HG03097 (cell line): Measurements from ENCODE around the gene PTPRG.

ENCODE experiments used
- ATAC-seq: cut with Tn5 transposase; IDR thresholded peaks from one replicate; pipeline ENCODE4 v1.9.1; 2021; ENCODE audit not compliant: unreplicated experiment, low FRiP score

PTPRG gene

DNA sequence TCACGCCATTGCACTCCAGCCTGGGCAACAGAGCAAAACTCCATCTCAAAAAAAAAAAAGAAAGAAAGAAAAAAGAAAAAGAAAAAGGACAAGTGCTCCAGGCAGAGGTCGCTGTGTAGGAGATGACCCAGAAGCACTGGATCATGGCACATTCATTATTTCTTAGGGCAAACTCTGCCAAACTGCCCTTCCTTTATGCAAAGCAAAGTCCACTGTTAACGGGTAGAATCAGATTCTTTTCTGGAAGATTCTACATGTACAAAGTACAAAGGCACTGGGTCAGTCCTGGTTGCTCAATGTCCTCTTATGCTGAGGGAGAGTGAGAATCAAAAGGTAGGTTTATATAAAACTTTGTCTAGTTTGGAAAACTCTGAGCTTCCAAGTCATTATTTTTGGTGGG lies 667.1 kb downstream of the PTPRG start:
- no peak for ATAC-seq

DNA sequence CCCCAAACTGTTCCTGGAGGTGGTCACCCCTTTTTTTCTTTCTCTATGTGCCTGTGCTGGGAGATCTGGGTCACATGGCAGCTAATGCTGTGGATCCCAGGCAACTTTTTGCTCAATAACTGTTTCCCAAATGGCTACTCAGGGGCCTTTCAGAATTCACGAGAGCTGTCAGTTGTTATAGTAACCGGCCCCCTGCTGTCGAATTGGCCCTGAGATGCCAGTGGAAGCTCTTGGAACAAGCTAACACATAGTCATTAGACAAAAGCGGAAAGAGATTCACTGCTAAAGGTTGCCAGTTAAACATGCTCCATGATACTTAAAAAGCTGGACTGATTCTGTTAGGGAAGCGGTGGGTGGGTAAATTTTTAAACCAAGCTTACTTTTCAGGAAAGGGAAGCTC lies 667.8 kb downstream of the PTPRG start:
- no peak for ATAC-seq

DNA sequence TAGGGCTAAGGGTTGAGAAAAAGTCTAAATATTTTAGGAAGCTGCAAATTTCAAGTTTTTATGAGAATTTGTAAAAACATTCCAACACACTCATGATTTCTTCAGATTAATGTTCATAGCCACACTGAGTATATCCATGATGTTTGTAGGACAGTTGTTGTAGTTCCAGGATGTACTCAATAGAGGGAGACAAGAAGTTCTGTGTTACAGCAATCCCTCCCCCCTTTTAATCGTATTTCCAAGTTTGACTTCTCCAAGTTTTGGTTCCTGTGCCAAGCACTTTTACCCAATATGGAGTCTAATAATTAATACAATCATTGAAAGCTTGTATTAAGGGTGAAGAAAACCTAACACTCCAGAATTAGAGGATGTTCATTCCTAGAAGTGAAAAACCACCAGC lies 668.5 kb downstream of the PTPRG start:
- ATAC-seq: no peak

DNA sequence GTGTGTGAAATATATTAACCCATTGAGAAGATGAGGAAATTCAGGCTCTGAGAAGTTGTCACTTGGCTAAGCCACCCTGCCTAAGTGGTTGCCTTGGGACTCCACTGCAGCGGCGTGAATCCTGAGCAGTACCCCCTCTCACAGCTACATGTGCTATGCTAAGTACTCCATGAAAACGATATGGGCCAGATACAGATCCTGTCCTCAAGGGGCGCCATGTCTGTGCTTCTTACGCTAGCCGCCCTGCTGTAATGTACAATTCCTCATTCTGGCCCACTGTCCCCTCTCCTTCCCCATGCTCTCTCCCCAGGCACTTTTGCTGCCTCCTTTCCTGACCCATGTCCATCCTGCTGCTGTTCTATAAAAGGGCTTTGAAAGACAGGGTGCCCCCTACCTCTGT lies 671.7 kb downstream of the PTPRG start:
- no peak for ATAC-seq

DNA sequence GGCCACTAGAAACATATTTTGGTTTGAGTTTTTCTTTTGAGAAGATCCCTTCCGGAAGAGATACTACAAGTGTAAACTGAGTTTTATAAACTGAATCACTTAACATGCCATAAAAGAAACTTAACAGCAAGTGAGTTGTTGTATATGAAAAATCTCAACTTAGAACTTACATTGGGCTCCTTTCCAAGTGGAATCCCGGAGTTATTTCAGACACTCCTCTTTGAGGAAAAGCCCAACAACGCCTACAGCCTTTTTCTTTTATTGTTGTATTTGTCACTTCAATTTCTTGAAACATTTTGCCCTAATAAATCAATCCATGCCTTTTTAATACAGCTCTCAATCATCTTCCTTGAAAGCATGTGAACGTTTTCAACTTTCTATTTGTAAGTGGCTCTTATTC lies 674.6 kb downstream of the PTPRG start:
- ATAC-seq: no peak

DNA sequence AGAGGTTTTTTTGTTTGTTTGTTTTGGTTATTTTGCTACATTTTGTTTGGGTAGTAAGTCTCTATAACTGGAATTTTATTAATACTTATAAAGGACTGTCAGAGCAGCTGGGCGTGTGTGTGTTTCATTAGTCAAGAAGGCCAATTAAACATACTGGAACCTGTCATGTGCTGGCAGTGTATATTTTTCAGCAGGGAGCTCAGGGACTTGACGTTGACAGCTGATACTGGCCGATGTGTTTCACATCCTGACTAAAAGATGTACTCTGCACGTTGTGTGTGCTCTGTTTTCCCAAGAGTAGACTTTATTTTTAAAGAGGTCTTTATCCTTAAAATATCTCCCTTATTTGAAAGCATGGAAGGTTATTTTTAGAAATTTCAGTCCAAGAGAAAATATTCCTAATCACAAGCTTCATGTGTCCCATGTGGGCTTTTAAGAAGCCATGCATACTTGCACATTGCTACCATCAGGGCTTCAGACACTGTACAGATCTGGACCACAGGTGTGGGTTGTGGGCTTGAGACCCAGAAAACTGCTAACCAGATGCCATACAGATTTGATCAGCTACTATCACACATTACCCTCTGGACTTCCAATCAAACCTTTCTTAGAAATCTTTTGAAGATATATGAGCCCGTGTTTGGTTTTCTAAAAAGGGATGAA lies 676.0 kb downstream of the PTPRG start:
- ATAC-seq: no peak

DNA sequence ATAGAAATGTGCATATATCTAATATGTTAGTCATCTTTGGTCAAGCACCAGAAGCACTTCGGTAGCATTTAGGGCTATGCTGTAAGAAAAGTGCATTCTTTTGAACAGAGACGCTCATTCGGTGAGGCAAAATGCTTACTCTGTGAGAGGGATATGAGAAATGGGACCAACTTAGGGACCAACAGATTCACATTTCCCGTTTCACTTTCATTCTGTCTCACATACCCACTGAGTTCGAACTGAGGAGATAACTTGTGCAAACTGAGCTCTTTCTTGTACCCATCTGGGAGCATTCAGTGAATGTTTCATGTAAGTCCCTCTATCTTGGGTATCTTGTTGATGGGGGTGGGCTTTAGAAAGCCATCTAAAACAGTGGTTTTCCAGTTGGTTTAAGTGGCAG lies 676.6 kb downstream of the PTPRG start:
- no peak for ATAC-seq

DNA sequence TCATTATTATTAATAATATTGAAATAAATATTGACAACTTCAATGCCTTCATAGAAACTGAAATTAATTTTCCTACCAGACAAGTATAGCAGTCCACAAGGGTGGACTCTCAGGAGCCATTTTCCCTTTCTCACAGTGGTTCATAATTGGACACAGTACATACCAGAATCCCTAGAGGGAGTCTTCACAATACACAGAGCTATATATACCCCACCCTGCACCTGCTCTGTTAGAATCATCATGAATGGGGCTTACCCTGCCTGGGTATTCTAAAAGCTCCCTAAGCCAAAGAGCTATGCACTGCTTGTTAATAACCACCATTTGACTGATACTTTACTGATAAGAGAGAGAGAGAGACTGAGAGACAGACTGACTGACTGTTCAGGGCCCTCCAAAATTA lies 677.1 kb downstream of the PTPRG start:
- ATAC-seq: no peak

DNA sequence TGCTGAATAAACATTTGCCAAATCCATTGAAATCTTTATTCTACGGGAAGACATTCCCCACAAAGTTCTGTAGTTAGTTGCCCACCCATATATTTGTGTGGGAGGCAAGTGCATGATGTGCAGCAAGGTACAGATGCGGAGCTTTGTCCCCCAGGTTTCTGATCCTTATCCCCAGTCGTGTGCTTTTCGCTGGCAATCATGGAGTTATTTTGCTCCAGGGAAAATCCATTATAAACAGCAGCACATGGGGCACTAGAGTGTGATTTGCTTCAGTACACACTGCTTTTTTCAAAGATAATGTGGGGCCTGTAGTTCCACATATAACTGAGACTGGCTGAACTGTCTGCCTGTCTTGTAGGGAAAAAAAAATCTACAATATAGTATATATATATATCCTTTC lies 679.9 kb downstream of the PTPRG start:
- no peak for ATAC-seq

DNA sequence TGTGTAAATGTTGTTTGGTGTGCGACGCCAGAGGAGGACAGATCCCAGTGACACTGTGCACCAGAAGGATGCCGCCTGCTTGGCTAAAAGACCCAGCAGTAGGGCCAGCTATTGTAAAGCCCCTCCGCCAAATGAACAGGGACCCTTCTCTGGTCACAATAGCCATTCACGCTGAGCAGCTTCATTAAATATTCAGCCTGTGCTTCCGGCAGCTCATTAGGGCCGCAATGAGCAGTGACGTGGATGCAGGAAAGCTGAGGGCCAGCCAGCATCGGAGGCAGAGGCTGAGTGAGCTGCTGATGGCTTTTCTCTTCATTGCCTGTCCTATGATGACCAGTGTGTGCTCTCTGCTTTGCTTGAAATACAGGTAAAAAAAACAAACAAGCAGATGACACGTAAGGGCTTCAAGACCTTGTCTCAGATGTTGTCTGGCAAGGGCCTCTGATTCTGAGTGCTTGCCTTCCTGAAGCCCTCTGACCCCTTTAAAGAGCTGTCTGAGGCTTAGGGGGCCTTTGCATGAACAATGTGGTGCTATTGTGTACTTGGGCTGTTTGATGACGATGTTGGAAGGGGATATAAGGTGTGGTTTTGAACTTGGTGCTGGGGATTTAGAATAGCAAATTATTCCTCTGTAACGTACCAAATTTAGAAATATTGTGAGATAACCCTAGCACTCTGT lies 681.6 kb downstream of the PTPRG start:
- no peak for ATAC-seq

DNA sequence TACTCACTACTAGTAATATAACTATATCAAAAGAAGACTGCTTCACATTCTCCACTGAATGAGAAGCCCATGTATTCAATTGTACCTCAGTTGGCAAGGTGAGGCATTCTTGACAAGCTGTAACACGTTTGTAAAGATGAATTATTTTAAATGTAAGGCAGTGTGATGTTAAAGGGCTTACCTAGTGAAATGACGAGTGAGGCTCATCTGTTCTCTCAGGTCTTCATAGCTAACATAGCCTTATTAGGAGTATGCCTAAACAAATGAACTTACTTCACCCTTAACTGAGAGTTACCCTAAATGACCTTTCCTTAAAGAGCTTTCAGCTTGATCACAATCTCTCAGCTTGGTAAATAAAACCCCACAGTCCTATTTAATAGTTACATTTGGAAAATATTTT lies 684.7 kb downstream of the PTPRG start:
- ATAC-seq: no peak

DNA sequence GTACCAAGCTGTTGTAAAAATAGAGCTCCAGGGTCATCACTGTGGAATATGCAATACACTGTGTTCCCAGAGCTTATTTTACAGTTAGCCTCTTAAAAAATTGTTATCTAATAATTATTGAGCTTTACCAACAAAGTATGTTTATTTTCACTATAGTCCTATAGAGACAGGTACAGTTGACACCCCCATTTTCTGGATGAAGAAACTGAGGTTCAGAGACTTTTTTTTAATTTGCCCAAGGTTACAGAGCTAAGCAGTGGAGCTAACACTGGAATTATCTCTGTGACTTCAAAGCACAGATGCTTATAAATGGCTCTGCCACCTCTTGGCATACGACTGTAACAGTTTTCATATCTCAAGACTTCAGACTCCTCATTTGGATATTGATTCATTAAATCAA lies 685.6 kb downstream of the PTPRG start:
- ATAC-seq: no peak

DNA sequence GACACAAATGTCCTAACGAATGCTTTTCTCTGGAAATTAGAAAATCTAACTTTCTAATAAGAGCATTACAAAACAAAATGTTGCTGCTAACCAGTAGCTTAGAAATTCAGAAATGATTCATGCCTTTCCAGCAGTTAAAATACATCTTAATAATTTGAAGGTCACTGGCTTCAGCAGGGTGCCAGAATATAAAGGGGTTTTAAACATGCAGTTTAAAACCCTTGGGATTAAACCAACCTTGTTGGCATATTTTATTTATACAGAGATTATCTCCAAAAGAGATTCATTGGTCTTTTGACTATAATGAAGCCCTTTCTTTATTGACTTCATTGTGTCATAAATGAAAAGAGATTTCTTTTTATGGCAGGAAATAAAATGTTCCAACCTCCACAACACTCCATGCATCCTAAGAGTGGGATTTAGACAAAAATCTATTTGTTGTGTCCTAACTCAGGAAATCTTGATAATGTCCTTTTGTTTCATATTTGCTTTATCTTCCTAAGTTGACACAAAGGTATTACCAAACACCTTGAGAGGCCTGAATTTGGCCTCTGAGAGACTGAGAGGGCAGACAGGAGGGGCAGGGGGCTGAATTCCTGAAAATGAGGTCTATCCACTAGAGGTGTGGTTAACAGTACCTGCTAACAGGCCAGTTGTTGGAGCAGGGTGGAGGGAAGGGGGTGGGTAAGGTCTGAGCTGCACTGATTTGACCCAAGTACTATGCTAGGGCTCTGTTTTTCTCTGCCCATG lies 687.5 kb downstream of the PTPRG start:
- ATAC-seq: no peak

DNA sequence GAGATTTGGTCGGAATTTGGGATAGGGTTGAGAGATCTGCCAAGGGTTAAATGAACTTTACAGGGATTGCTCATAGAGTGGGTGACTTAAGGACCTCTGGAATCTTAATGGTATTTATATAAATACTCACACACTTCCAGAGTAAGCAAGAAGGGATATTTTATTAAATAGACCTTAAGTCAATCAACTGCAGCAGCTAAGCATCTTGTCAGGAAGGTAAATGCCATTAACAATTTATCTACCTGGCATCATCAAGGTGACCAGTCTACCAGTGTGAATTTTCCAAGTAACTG lies 688.1 kb downstream of the PTPRG start:
- ATAC-seq: no peak

DNA sequence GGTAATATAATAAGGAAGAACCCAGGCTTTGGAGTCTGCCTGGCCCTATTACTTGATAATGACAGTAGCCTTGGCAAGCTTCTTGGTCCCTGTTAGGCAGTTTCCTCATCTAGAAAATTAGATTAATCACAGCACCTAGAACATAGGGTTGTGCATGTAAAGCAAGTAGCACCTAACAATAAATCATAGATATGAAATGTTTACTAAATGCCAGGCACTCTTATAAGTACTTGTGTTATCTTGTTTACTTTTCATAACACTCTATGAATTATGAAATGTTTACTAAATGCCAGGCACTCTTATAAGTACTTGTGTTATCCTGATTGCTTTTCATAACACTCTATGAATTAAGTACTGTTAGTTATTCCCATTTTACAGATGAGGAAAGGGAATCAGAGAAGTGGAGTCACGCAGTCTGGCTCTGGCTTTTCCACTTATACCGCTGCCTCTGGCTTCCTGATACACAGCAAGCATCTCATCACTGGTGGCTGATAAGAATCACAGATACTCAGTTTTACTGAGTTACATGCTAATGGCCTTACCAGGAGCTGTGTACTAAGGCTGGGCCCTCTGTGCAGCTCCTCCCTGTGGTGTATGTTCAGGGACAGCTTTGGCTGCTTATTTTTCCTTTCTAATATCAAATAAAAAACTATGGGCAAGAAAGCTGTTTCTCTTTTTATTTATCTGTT lies 688.6 kb downstream of the PTPRG start:
- ATAC-seq: no peak

DNA sequence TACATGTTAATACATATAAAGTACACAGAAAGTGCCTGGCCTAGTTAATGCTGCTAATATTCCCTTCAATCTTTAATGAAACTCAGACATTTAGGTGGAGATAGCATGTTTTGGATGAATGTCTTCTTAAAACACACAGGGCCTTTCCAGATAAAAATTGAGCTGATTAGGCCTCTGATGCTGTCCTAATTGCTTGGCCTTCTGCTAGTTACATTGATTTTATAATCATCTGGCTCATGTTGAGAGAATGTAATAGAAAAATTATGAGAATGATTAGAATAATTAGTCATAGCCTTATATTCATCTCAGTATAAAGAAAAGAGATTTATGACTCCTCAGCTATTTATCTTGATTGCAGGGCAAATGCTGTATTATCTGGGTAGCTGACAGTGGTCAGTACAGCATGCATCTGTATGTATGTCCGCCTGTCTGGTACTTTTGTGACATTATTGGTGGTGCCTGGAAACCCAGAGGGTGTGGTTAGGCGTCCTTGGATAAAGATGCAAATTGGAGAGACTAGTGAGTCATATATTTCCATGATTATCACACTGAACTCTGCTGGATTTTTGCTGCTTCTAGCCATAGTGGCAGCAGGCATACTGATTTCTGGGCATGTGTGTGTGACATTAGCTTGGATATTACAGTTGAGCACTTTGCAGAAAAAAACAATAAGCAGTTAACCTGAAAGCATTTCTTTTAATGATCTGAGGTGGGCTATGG lies 691.2 kb downstream of the PTPRG start:
- no peak for ATAC-seq

DNA sequence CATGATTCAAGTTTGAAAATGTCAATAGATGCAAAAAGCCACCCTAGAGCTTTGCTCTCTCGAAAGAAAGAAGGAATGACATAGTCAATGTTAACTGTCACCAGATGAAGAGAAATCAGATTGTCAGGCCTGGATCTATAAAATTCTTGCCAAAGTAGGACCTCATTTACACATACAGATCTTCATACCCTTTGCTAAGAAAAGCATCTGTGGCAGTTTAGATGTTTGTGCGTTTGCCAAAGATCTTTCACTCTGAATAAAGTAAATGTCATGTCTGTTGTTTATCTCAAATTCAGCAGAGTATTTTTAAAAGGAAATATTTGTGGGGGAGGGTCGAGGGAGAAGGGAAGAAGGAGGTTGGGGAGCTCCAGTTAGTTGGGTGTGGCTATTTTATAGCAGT lies 692.6 kb downstream of the PTPRG start:
- no peak for ATAC-seq

DNA sequence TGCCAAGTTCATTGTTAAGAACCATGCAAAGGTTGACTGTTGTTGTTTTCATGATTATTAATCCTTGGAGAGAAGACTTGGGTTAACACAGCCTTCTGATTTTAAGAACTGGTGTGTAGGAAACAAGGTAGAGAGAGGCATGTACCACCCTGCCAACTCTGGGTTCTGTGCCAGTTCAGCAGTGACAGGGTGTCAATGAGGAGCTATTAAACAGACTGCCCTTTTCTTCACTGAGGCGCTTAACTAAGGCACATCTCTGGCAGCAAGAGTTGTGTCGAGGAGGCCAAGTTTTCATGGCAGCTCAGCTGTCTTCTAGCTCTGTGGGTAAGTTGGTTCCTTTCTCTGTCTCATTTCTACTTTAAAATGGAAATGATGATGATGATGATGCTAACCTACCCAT lies 694.4 kb downstream of the PTPRG start:
- ATAC-seq: no peak

DNA sequence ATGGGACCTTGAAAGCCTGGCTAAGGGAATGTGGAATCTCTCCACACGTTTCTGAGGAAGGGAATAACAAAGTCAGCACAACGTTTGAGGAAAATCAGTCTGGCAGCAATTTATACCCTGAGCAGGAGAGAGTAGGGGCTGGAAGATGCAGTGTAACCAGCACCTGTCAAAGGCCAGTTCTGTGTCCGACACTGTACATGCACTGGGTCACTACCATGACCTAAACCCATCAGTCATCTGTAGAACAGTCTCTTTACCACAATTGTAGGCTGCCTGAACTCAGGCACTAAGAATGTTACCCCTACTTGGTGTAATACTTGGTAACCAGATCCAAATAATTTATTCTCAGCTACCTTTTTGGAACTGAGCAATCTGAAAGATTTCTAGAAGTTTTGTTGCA lies 698.6 kb downstream of the PTPRG start:
- ATAC-seq: no peak

DNA sequence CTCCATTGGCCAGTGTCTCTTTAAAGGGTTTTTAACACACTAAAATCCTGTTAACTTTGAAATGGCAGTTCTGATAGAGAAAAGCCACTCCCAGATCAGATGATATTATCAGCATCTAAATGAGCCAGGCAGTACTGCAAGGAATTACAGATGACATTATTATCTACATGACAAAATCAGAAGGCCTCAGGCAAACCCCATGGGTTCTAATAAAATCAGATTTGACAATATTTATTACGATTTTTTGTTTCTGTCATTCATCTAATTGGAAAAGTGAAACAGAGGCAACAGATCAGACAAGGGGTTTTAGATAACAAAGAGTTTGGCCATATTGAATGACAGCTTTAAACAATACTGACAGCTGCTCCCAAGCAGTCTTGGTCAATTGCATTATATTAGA lies 699.3 kb downstream of the PTPRG start:
- no peak for ATAC-seq

DNA sequence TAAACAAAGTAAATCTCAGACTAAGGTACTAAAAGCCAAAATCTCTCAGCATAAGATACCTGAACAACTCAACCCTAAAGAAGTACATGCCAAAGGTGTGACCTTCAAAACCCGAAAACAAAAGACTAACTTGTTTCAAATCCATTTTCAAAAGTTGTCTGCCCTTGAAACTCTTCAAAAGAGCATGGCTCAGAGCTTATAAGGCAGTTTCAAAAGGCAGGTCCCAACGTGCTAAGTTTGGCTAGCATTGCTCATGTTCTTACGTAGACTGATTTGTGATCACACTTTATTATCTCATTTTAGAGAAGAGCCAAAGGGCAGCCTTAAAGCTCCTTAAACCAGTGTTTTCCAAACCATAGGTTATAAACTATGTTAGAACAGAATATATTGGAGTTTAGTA lies 699.8 kb downstream of the PTPRG start:
- ATAC-seq: no peak
